H1 (cell line): ENCODE data around the gene GADL1. TPM values are rescaled to one million over a fixed set of nuclear protein-coding genes. Genes with fewer than 3 reads are reported as not detected.

Experiments
- CTCF ChIA-PET: fragments of 300-600 bp; sonication (Branson Sonifier 250); formaldehyde crosslinking; loops from one replicate; lab custom pipeline; 2021; ENCODE audit not compliant: partially characterized antibody; lab: Charles Lee
- POLR2A ChIA-PET: fragments of 300-600 bp; sonication (Branson Sonifier 250); formaldehyde crosslinking; loops from one replicate; lab custom pipeline; 2021; ENCODE audit warnings: inconsistent platforms; ENCODE audit not compliant: partially characterized antibody; lab: Charles Lee
- DNase-seq, 2 experiments: peaks; one replicate each; pipeline versions ENCODE4 v3.0.0 to v3.0.0-alpha.2; 2010 to 2022; ENCODE audit warnings: low spot score in 2 of 2, low read depth in 1 of 2, mixed read lengths in 1 of 2
- FAIRE-seq: peaks from 2 replicates; lab custom pipeline; 2011; peaks lifted over from hg19 to GRCh38; lab: Jason Lieb, UNC
- H2AFZ ChIP-seq: 2 replicates; pipeline ENCODE4 v1.8.1; 2012; ENCODE audit warnings: low read length, inconsistent platforms
- H2AK5ac ChIP-seq: 2 replicates; pipeline ENCODE4 v1.6.1; 2013; ENCODE audit warnings: low read depth, low read length
- H2BK120ac ChIP-seq: replicated peaks from 2 replicates; pipeline ENCODE3; 2013; ENCODE audit warnings: low read depth, low read length, inconsistent platforms
- H2BK12ac ChIP-seq: 2 replicates; pipeline ENCODE4 v1.6.1; 2013; ENCODE audit warnings: low read depth, low read length
- H2BK15ac ChIP-seq: 2 replicates; pipeline ENCODE4 v1.6.1; 2013; ENCODE audit warnings: low read length
- H2BK20ac ChIP-seq: 2 replicates; pipeline ENCODE4 v1.6.1; 2013; ENCODE audit warnings: low read length
- H2BK5ac ChIP-seq: 2 replicates; pipeline ENCODE4 v1.6.1; 2013; ENCODE audit warnings: low read depth, low read length
- H3K14ac ChIP-seq: 2 replicates; pipeline ENCODE4 v1.6.1; 2013; ENCODE audit warnings: inconsistent platforms; ENCODE audit not compliant: insufficient read length
- H3K18ac ChIP-seq: 2 replicates; pipeline ENCODE4 v1.6.1; 2013; ENCODE audit warnings: low read length; ENCODE audit errors: extremely low read depth
- H3K23ac ChIP-seq: 2 replicates; pipeline ENCODE4 v1.6.1; 2013; ENCODE audit warnings: inconsistent platforms; ENCODE audit not compliant: insufficient read length
- H3K23me2 ChIP-seq: 2 replicates; pipeline ENCODE4 v1.6.1; 2013; ENCODE audit warnings: low read depth, low read length
- H3K27ac ChIP-seq: 2 replicates; pipeline ENCODE4 v1.6.1; 2011; ENCODE audit warnings: low read depth, low read length, inconsistent platforms
- H3K27me3 ChIP-seq, 4 experiments: replicated peaks in 1 of 4; 1 replicate in 1 of 4; 2 replicates in 3 of 4; pipeline versions ENCODE4 v1.6.1 to v1.8.1; 2011 to 2013; ENCODE audit warnings: low read length in 3 of 4, mild to moderate bottlenecking in 3 of 4, inconsistent platforms in 2 of 4, mixed read lengths in 2 of 4, moderate library complexity in 1 of 4; ENCODE audit not compliant: control insufficient read depth in 3 of 4, insufficient read depth in 3 of 4; ENCODE audit errors: extremely low read depth in 1 of 4
- H3K36me3 ChIP-seq, 4 experiments: 2 replicates each; pipeline versions ENCODE4 v1.6.1 to v1.8.1; 2011 to 2013; ENCODE audit warnings: mild to moderate bottlenecking in 4 of 4, low read length in 3 of 4, moderate library complexity in 2 of 4, control low read depth in 1 of 4, inconsistent platforms in 1 of 4; ENCODE audit not compliant: insufficient read depth in 4 of 4, control insufficient read depth in 2 of 4
- H3K4ac ChIP-seq: replicated peaks from 2 replicates; pipeline ENCODE3; 2013; ENCODE audit warnings: low read length, low read depth, mixed read lengths, inconsistent platforms; ENCODE audit not compliant: insufficient read length
- H3K4me1 ChIP-seq, 4 experiments: replicated peaks in 1 of 4; 1 replicate in 1 of 4; 2 replicates in 3 of 4; pipeline versions ENCODE4 v1.6.1 to v1.8.1; 2011 to 2013; ENCODE audit warnings: low read length in 3 of 4, inconsistent platforms in 2 of 4, mixed read lengths in 1 of 4; ENCODE audit not compliant: insufficient read depth in 4 of 4, control insufficient read depth in 3 of 4
- H3K4me2 ChIP-seq, 2 experiments: 2 replicates each; pipeline versions ENCODE4 v1.6.1 to v1.8.1; 2011 to 2013; ENCODE audit warnings: low read depth in 2 of 2, low read length in 2 of 2, control low read depth in 1 of 2, inconsistent platforms in 1 of 2, mild to moderate bottlenecking in 1 of 2; ENCODE audit not compliant: insufficient read depth in 1 of 2
- H3K4me3 ChIP-seq, 4 experiments: fragments of 200-600, 300-600 bp in 1 of 4; sonication (generic), shearing (Covaris generic), sonication (Bioruptor Twin) in 1 of 4; 2 replicates each; pipeline versions ENCODE4 v1.5.1 to v1.8.1; 2011 to 2016; ENCODE audit warnings: low read length in 4 of 4, low read depth in 3 of 4, control low read depth in 2 of 4, inconsistent platforms in 2 of 4, mild to moderate bottlenecking in 2 of 4, mixed read lengths in 1 of 4, moderate library complexity in 1 of 4; ENCODE audit not compliant: insufficient read depth in 2 of 4; ENCODE audit errors: extremely low read depth in 1 of 4
- H3K56ac ChIP-seq: replicated peaks from 2 replicates; pipeline ENCODE3; 2013; ENCODE audit warnings: low read depth, mild to moderate bottlenecking, mixed read lengths, low read length, inconsistent platforms; ENCODE audit not compliant: insufficient read length
- H3K79me1 ChIP-seq: 2 replicates; pipeline ENCODE4 v1.6.1; 2013; ENCODE audit warnings: low read depth, low read length, control low read depth
- H3K79me2 ChIP-seq, 2 experiments: 2 replicates each; pipeline versions ENCODE4 v1.6.1 to v1.8.1; 2012 to 2013; ENCODE audit warnings: low read length in 2 of 2, mild to moderate bottlenecking in 2 of 2, inconsistent platforms in 1 of 2; ENCODE audit not compliant: insufficient read depth in 2 of 2, control insufficient read depth in 1 of 2
- H3K9ac ChIP-seq, 4 experiments: replicated peaks in 1 of 4; 1 replicate in 1 of 4; 2 replicates in 3 of 4; pipeline versions ENCODE4 v1.6.1 to v1.8.1; 2011 to 2013; ENCODE audit warnings: low read depth in 3 of 4, low read length in 3 of 4, control low read depth in 2 of 4, mild to moderate bottlenecking in 2 of 4, moderate library complexity in 2 of 4, inconsistent platforms in 1 of 4; ENCODE audit errors: extremely low read depth in 1 of 4
- H3K9me3 ChIP-seq, 2 experiments: 2 replicates each; pipeline versions ENCODE4 v1.6.1 to v1.8.1; 2012 to 2013; ENCODE audit warnings: mild to moderate bottlenecking in 2 of 2, moderate library complexity in 2 of 2, control low read depth in 1 of 2, inconsistent platforms in 1 of 2, low read depth in 1 of 2, low read length in 1 of 2, mixed read lengths in 1 of 2; ENCODE audit not compliant: insufficient read depth in 2 of 2
- H4K20me1 ChIP-seq, 2 experiments: replicated peaks in 1 of 2; 2 replicates each; pipeline versions ENCODE3 to v1.8.1; 2011 to 2013; ENCODE audit warnings: inconsistent platforms in 2 of 2, low read length in 2 of 2, mild to moderate bottlenecking in 1 of 2; ENCODE audit not compliant: insufficient read depth in 2 of 2, control insufficient read depth in 1 of 2
- H4K5ac ChIP-seq: 2 replicates; pipeline ENCODE4 v1.6.1; 2013; ENCODE audit warnings: low read length, low read depth, mixed read lengths, inconsistent platforms; ENCODE audit not compliant: insufficient read length
- H4K8ac ChIP-seq: 2 replicates; pipeline ENCODE4 v1.8.0; 2013; ENCODE audit warnings: mild to moderate bottlenecking, moderate library complexity, low read length, inconsistent platforms; ENCODE audit not compliant: insufficient read depth; ENCODE audit errors: extremely low read depth
- H4K91ac ChIP-seq: replicated peaks from 2 replicates; pipeline ENCODE3; 2013; ENCODE audit warnings: low read length, mixed read lengths, inconsistent platforms; ENCODE audit not compliant: insufficient read length
- EP300 ChIP-seq, 2 experiments: IDR thresholded peaks; 1 replicate in 1 of 2; 2 replicates in 1 of 2; pipeline ENCODE4 v1.6.1; 2011 to 2012; ENCODE audit warnings: low read depth in 2 of 2, low read length in 2 of 2, mild to moderate bottlenecking in 2 of 2, borderline replicate concordance in 1 of 2, inconsistent platforms in 1 of 2, moderate library complexity in 1 of 2
- KDM4A ChIP-seq: IDR thresholded peaks from one replicate; pipeline ENCODE4 v1.7.1; 2012; ENCODE audit warnings: low read depth, mild to moderate bottlenecking, moderate library complexity, low read length, inconsistent platforms; ENCODE audit not compliant: severe bottlenecking
- NRF1 ChIP-seq: IDR thresholded peaks from 2 replicates; pipeline ENCODE4 v1.6.1; 2011; ENCODE audit warnings: mild to moderate bottlenecking, low read depth, low read length, improper control_type of control experiment
- PHF8 ChIP-seq: fragments of 200-600 bp; sonication (generic); conservative IDR thresholded peaks from 2 replicates; pipeline ENCODE4 v1.7.1; 2012; ENCODE audit warnings: low read depth, mild to moderate bottlenecking, inconsistent platforms, low read length, moderate library complexity
- POLR2A ChIP-seq, 2 experiments: IDR thresholded peaks; 1 replicate in 1 of 2; 2 replicates in 1 of 2; pipeline ENCODE4 v1.6.1; 2011; ENCODE audit warnings: low read depth in 2 of 2, low read length in 2 of 2, mild to moderate bottlenecking in 2 of 2; ENCODE audit errors: control extremely low read depth in 1 of 2
- RNF2 ChIP-seq: fragments of 200-900, 300-1000 bp; sonication (generic); IDR thresholded peaks from 2 replicates; pipeline ENCODE4 v1.7.1; 2016; ENCODE audit warnings: borderline replicate concordance, low read depth, mild to moderate bottlenecking, antibody characterized with exemption, low read length; ENCODE audit not compliant: poor library complexity, severe bottlenecking; ENCODE audit errors: missing control alignments
- SIRT6 ChIP-seq: IDR thresholded peaks from one replicate; pipeline ENCODE4 v1.7.1; 2012; ENCODE audit warnings: low read length, inconsistent platforms
- TCF12 ChIP-seq: IDR thresholded peaks from 2 replicates; pipeline ENCODE4 v1.6.1; 2011; ENCODE audit warnings: low read depth, mild to moderate bottlenecking, low read length
- YY1 ChIP-seq: IDR thresholded peaks from 2 replicates; pipeline ENCODE4 v1.6.1; 2011; ENCODE audit warnings: low read depth, mild to moderate bottlenecking, low read length
- WGBS, 2 experiments: shearing (Covaris generic) in 1 of 2; methylation state at CpG; one replicate each; pipeline versions ENCODE4 v1.1.6 to v1.1.7; 2013 to 2015; ENCODE audit warnings: low lambda C conversion rate in 2 of 2, mixed read lengths in 2 of 2, inconsistent platforms in 1 of 2, low coverage in 1 of 2, missing lambda C conversion rate in 1 of 2; ENCODE audit not compliant: insufficient replicate concordance in 2 of 2, insufficient coverage in 1 of 2, insufficient read length in 1 of 2; ENCODE audit errors: extremely low coverage in 1 of 2, missing lambda C conversion rate in 1 of 2; 5-methylcytosine and 5-hydroxymethylcytosine counted together
- polyA plus RNA-seq, 7 experiments: library from polyadenylated mRNA; depleted of rRNA in 3 of 7; stranded (reverse) in 5 of 7; unstranded in 2 of 7; fragments of >200 nt in 5 of 7; fragments of 200-250 nt in 2 of 7; gene quantifications; 1 replicate in 5 of 7; 2 replicates in 1 of 7; 4 replicates in 1 of 7; pipeline versions ENCODE4 v1.2.1 to v1.2.3, GENCODE V29; 2011 to 2013; ENCODE audit warnings: missing spikeins in 2 of 7, mixed read lengths in 2 of 7
- total RNA-seq: library from RNA; stranded (reverse); fragmentation: NEBNext Ultra II Directional; extraction: Animal tissue kit (Norgen Biotek cat#: 25700); gene quantifications from 2 replicates; pipeline ENCODE4 v1.2.1, GENCODE V29; 2021
- TF ChIP-seq, protein P1 (sequence below), 3 experiments: IDR thresholded peaks; 1 replicate in 2 of 3; 2 replicates in 1 of 3; pipeline versions ENCODE4 v1.5.1 to v1.6.1; 2011; ENCODE audit warnings: low read length in 3 of 3, mild to moderate bottlenecking in 3 of 3, inconsistent platforms in 2 of 3, low read depth in 1 of 3, moderate library complexity in 1 of 3; ENCODE audit not compliant: insufficient read depth in 1 of 3; ENCODE audit errors: control extremely low read depth in 1 of 3
- TF ChIP-seq, protein P2 (sequence below): IDR thresholded peaks from 2 replicates; pipeline ENCODE4 v1.6.1; 2012; ENCODE audit warnings: inconsistent platforms

GADL1 gene
- total and polyA plus RNA-seq, 2 of the 8 experiments (the other 6 are each of a cell fraction or from before 2014, with no cell fraction given) = 0.03 to 0.30 TPM

DNA sequence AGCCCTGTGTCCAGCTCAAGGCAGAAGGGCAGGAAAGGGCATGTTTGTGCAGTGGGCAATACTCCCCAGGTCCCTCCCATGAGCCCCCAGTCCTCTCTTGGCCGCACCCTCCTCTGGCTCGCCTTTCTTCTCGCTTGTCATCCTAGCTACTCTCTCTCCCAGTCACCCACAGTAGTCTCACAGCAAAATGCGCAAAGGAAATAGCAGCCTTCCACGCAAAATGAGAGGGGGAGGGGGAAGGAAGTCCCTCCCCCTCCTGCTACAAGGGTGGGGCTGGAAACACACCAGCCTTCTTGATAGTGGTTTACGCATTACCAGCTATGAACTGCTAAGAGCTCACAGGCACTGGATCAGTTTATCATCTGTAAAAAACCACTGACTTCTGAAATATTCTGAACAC is 83.8 kb downstream of the GADL1 start:
- ChIA-PET POLR2A (no interaction called here), CTCF (interaction anchor here (0.6 to 1.8 kb wide), 3 partner anchors 41 to 545 kb away, joined by 3 to 4 read pairs (median 3); no protein-coding TSS in a partner anchor)
- H3K4me2 ChIP-seq = no peak overlapping the region
- H3K4me3 ChIP-seq = no peak overlapping the region
- no peak overlapping the region for H2BK120ac ChIP-seq
- no peaks in the 10 kb centered on the region for H3K4me1 ChIP-seq
- no peak overlapping the region for H2AFZ ChIP-seq
- H3K14ac ChIP-seq = no peak overlapping the region
- H4K5ac ChIP-seq = no peak overlapping the region
- no peaks in the 10 kb centered on the region for H3K79me1 ChIP-seq
- DNase-seq (no peak), FAIRE-seq (no peak)
- H4K20me1 ChIP-seq = no peaks in the 10 kb centered on the region
- no peak overlapping the region for H2AK5ac ChIP-seq
- no peak overlapping the region for H3K23ac ChIP-seq
- no peak overlapping the region for H2BK5ac ChIP-seq
- no peak overlapping the region for H3K27ac ChIP-seq
- no peaks in the 10 kb centered on the region for H3K9me3 ChIP-seq
- no peaks in the 10 kb centered on the region for H3K27me3 ChIP-seq
- H3K9ac ChIP-seq = no peak overlapping the region
- H2BK20ac ChIP-seq = no peak overlapping the region
- H3K56ac ChIP-seq = no peak overlapping the region
- H4K91ac ChIP-seq = no peak overlapping the region
- H3K23me2 ChIP-seq = no peaks in the 10 kb centered on the region
- WGBS, 2 experiments = 73% methylated on average over 6 of the region's 6 CpGs; no CpG with 5 or more reads in 1 of the 2 experiments
- no peak overlapping the region for H3K4ac ChIP-seq
- no peak overlapping the region for H3K18ac ChIP-seq
- no peak overlapping the region for H2BK15ac ChIP-seq
- no peaks in the 10 kb centered on the region for H3K36me3 ChIP-seq
- no peak overlapping the region for H2BK12ac ChIP-seq
- no peaks in the 10 kb centered on the region for H3K79me2 ChIP-seq
- no peak overlapping the region for H4K8ac ChIP-seq
- TF ChIP-seq TCF12 = no peak
- no peak for TF ChIP-seq YY1
- no peak for TF ChIP-seq RNF2
- TF ChIP-seq, protein P1, sequence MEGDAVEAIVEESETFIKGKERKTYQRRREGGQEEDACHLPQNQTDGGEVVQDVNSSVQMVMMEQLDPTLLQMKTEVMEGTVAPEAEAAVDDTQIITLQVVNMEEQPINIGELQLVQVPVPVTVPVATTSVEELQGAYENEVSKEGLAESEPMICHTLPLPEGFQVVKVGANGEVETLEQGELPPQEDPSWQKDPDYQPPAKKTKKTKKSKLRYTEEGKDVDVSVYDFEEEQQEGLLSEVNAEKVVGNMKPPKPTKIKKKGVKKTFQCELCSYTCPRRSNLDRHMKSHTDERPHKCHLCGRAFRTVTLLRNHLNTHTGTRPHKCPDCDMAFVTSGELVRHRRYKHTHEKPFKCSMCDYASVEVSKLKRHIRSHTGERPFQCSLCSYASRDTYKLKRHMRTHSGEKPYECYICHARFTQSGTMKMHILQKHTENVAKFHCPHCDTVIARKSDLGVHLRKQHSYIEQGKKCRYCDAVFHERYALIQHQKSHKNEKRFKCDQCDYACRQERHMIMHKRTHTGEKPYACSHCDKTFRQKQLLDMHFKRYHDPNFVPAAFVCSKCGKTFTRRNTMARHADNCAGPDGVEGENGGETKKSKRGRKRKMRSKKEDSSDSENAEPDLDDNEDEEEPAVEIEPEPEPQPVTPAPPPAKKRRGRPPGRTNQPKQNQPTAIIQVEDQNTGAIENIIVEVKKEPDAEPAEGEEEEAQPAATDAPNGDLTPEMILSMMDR (IDR thresholded peaks at IDR 0.05; ENCODE audit: control extremely low read depth in 1 of 3, insufficient read depth in 1 of 3, low read depth in 1 of 3, low read length in 3 of 3) = no peak
- no peak for TF ChIP-seq SIRT6
- TF ChIP-seq POLR2A (IDR thresholded peaks at IDR 0.05; ENCODE audit: control extremely low read depth in 1 of 2, low read depth in 2 of 2, low read length in 2 of 2) = no peak
- TF ChIP-seq EP300 (IDR thresholded peaks at IDR 0.05; ENCODE audit: borderline replicate concordance in 1 of 2, low read depth in 2 of 2, low read length in 2 of 2) = no peak
- TF ChIP-seq PHF8 = no peak
- no peak for TF ChIP-seq KDM4A
- no peak for TF ChIP-seq NRF1
- TF ChIP-seq, protein P2, sequence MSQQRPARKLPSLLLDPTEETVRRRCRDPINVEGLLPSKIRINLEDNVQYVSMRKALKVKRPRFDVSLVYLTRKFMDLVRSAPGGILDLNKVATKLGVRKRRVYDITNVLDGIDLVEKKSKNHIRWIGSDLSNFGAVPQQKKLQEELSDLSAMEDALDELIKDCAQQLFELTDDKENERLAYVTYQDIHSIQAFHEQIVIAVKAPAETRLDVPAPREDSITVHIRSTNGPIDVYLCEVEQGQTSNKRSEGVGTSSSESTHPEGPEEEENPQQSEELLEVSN = no peak
